CD4-positive, alpha-beta T cell treated with Interleukin-6 at 100 ng/mL for 8 hours (primary cell): ENCODE results near the gene STK4.

Source experiments
- DNase-seq: peaks from one replicate; pipeline ENCODE4 v3.0.0-alpha.2; 2020; ENCODE audit warnings: mixed read lengths, low spot score

Gene STK4

DNA sequence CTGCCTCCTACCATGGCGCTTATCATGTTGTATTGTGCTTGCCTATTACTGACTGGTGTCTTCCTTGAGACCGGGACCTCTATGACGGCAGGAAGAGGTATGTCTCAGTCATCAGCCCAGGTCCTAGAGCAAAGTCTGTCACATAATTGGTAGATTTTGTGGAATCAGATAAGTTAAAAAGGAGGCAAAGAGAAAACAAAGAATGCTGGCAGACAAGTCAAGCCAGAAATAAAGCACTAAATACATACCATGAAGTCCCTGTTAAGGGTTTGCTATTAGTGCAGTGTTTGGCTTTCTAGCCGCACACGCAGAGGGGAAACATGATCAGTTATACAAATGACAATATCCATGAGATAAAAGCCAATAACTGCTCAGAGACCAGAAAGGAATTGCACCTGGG lies 12.1 kb upstream of the STK4 start:
- no peak for DNase-seq

GRCh38 chr20:44955270-44955669 lies 11.0 kb upstream of the STK4 start:
- no peak for DNase-seq

DNA sequence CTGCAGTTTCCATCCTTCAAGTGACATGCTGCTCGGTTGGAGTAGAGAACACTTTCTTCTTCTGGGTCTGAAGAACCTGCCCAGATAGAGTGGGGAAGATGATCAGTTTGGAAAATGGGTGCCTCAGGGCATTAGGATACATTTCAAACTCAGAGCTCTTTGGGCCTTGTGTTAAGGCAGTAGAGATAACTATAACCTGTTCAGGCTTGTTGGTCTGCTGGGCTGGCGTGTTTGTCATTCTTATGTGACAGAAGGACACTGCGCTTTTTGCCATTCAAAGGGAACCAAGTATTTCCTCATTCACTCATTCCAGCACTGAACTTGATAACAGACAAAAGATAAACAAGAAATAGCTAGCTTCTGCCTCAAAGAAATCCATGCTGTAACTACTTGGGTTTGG lies 9.9 kb upstream of the STK4 start:
- DNase-seq, result no peak

GRCh38 chr20:44958276-44958675 lies 8.0 kb upstream of the STK4 start:
- no peak for DNase-seq

- DNase-seq, result no peak
These were observed 7.2 kb upstream of the STK4 start for GRCh38 chr20:44959082-44959637.

- DNase-seq, result peak; percentile 30
These were observed 6.6 kb upstream of the STK4 start for GRCh38 chr20:44959638-44960102.

GRCh38 chr20:44960103-44960852 lies 6.0 kb upstream of the STK4 start, which contains the start of gene TOMM34:
Gene TOMM34 (minus strand): TSS chr20:44960397. CDS start chr20:44960333, 64 bp downstream.
- peak; percentile 94 for DNase-seq

DNA sequence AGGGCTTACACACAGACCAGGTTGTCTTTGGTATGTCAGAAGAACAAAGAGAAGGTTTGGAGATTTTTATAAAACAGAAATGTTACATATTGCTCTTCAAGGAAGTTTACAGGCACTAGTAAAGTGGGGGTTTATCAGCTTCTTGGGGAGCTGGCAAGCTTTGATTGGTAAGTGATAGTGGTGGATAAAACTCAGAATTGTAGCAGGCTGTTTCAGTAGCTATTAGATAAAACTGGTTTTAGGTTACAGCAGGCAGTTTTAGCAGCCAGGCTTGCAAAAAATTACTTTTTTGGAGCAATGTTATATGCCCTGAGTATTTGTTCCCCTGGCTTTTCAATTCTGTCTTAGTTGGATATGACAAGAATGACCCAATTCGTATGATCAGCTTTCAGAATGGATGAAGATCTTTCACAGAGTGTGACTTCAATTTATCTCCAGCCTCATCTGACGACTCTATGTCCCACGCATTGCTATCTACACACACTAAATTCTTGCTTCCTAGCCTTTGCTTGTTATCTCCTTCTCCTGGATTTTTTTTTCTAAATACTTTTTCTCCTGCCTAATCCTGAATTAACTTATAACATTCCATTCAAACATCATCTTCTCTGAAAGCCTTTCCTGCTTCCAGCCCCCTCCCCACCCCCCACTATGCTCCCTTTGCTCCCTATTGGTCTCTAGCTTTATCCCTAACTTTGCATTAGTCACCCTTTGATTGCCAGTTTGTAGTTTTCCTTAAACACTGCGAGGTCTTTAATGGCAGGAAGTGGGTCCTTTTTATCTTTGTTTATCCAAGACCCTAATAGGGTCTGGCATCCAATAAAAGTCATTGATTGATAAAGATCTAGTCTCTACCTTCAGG lies 5.1 kb upstream of the STK4 start:
- DNase-seq, result no peak

GRCh38 chr20:44961870-44962267 lies 4.4 kb upstream of the STK4 start:
- no peak for DNase-seq

DNA sequence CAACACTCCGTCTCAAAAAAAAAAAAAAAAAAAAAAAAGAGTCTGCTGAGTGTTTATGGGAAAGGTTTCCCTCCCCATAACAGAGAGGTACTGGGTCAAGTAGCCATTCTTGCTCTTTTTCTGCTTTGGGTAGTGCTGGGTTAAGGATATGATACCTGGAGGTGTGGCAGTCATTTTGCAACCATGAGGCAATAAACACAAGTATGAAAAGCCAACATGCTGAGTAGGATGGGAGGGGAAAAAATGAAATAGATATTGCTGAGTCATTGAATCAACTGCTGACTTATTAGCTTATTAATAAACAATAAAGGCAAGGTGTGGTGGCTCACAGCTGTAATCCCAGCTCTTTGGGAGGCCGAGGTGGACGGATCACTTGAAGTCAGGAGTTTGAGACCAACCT lies 3.8 kb upstream of the STK4 start:
- no peak for DNase-seq

DNA sequence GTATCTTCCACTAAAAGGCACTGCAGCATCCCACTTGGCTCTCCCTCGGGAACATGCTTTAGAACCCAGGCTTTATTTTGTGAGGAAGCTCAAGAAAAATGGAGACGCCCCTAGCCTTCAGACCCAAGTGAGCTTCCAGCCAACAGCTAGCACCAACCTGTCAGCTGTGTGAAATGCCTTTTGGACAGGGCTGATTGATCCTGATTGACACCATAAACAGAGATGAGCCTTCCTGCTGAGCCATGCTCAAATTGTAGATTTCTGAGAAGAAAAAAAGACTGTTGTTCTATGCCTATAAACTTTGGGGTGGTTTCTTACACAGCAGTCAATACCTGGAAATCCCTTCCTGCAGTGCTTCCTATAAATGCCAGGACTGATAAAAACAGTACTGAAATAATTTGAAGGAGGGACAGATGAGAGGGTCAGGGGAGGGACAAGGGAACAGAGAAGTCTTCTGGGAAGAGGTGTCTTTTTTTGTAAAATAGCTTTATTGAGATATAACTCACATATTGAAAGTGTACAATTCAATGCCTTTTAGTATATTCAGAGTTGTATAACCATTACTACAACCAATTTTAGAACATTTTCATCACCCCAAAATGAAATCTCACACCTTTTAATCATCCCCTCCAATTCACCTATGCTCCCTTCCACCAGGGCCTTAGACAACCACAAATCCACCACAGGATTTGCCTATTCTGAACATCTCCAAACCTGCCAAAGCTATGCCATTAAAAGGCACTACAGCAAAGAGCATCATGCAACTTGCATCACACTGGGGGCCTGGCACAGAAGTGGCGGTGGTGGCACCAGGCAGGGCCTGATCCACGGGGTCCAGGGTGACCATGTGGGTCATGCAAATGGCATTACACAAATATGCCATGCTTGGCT lies 2.7 kb upstream of the STK4 start:
- DNase-seq, result no peak

- DNase-seq, result no peak
These were observed 672 bp upstream of the STK4 start for GRCh38 chr20:44965651-44966029.

- peak; percentile 63 for DNase-seq
These were observed 995 bp downstream of the STK4 start for GRCh38 chr20:44967207-44967807.

GRCh38 chr20:44969300-44969894 lies 3.1 kb downstream of the STK4 start:
- DNase-seq, result peak; percentile 34

- DNase-seq, result peak; percentile 43
These were observed 4.0 kb downstream of the STK4 start for GRCh38 chr20:44970243-44970757.

GRCh38 chr20:44973053-44973452 lies 6.7 kb downstream of the STK4 start:
- no peak for DNase-seq

DNA sequence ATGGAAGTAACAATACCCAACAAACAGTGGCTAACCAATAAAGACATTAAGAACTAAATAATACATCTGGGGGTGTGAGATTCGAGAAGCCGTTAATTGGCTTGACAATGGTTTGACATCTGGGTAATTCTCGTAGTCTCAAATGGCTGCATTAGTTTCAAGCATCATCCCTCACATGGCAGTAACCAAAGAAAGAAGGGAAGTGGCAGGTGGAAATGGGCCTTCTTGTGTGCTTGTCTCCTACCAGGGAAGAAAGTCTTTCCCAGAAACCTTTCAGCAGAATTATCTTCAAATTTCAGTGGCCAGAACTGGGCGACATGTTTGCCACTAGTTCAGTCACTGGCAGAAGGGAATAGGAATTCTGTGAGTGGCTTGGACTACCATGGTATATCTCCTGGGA lies 10.4 kb downstream of the STK4 start:
- DNase-seq, result no peak

DNA sequence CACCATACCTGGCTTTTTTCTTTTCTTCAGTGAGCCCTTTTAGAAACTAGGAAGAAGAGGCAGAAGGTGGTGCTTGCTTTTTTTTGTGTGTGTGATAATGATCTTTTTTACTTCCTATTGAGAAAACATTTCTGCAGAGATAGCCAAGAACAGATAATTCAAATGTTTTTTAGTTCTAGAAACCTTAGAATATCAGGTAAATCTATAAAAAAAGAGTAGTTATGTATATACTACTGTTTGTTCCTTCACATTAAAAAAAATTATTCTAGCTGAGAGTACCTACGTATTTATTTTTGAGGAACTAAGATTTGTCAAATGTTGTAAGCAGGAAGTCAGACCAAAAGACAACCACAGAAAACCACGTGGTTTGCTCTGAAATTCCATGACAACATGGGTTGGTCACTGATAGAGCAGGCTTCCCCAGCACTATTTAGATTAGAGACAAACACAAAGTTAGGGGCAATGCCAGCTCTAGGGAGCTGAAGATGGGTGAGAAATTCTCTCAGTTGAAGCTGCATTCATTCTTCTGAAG lies 12.8 kb downstream of the STK4 start:
- DNase-seq, result peak; percentile 79

DNA sequence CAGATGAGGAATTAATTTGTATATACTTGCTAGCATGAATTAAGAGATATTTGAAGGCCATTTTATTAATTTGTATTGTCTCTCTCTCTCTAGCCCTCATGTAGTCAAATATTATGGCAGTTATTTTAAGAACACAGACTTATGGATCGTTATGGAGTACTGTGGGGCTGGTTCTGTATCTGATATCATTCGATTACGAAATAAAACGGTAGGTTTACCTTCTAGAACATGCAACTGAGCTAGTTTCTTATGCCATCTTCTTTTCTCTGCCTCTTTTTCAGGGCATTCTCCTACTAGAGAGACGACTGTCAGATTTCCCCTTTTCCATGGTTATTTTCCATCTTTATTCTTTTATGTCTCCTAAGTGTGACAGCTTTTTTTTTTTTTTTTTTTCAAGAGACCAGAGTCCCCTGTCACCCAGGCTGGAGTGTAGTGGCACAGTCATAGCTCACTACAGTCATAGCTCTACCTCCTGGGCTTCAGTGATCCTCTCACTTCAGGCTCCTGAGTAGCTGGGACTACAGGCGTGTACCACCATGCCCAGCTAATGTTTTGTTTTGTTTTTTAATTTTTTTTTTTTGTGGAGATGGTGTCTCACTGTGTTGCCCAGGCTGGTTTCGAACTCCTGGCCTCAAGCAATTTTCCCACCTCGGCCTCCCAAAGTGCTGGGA lies 15.6 kb downstream of the STK4 start:
- no peak for DNase-seq

GRCh38 chr20:44983093-44983674 lies 16.9 kb downstream of the STK4 start:
- no peak for DNase-seq
